Dendritic cell treated with granulocyte-macrophage colony-stimulating factor and Interleukin-4, amounts not matched to agents 40 ng/mL and 50 ng/mL, for 4 days (primary cell): Measurements from ENCODE around the gene ULBP3.

ENCODE experiments used
- H3K27ac Mint-ChIP-seq: one replicate; pipeline ENCODE4 v1.8.0; 2022; ENCODE audit warnings: mild to moderate bottlenecking, mixed read lengths
- H3K27me3 Mint-ChIP-seq: one replicate; pipeline ENCODE4 v1.8.0; 2022; ENCODE audit warnings: mild to moderate bottlenecking, mixed read lengths
- H3K36me3 Mint-ChIP-seq: one replicate; pipeline ENCODE4 v1.8.0; 2022; ENCODE audit warnings: low read depth, mixed read lengths
- H3K4me1 Mint-ChIP-seq: one replicate; pipeline ENCODE4 v1.8.0; 2022; ENCODE audit warnings: low read depth, mixed read lengths
- H3K4me3 Mint-ChIP-seq: one replicate; pipeline ENCODE4 v1.8.0; 2022; ENCODE audit warnings: mild to moderate bottlenecking, moderate library complexity, mixed read lengths
- H3K9me3 Mint-ChIP-seq: one replicate; pipeline ENCODE4 v1.8.0; 2022; ENCODE audit warnings: mixed read lengths
- intact Hi-C: fragments of 100-400 bp; cut with micrococcal nuclease; formaldehyde crosslinking; loops from one replicate; pipeline ENCODE4 v1.15.0; 2022

Gene ULBP3

DNA sequence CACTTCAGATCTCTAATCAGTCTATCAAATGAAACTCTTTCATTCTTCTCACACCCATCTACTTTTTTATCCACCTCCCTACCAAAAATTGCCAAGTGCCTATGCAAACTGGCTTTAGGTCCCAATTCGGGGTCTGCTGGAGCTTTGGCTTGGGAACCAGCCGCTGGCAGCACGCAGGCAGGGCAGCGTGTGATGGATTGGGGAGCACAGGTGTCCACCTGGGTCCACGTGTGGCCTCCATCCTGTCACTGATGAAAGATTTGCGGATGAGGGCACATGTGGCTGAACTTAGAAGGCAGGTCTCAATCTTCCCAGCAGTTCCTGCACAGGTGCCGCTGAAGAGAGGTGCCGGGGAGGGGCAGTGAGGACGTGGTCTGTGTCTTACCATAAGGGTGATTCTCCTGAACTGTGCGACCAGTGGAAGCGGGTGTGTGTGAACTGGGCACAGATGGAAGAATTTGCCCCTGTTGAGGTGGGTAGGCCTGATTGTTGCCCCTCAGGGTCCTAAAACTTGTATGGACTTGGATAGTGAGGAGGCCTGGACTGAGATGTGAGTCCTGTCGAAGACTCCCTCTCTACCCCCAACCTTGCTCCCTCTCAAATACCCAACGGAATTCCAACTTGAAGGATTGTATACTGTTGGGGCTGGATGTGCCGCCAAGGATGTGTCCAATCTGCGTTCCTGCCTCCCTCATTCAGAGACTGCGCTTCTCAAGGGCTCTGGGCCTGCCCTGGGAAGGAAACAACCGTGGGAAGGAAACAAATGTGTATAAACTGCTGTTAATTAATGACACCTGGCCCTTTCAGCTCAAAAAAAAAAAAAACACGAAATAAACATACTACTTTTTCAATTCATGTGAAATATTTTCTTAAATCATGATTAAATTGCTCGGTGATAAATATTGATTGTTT is 25.2 kb downstream of the ULBP3 start:
- Mint-ChIP-seq H3K4me3 (no peak overlapping the region), H3K4me1 (no peaks in the 10 kb centered on the region), H3K27ac (no peak overlapping the region), H3K27me3 (peaks cover 50% of the 10 kb centered on the region), H3K9me3 (no peaks in the 10 kb centered on the region), H3K36me3 (no peaks in the 10 kb centered on the region)
- intact Hi-C loops: no loop called here

DNA sequence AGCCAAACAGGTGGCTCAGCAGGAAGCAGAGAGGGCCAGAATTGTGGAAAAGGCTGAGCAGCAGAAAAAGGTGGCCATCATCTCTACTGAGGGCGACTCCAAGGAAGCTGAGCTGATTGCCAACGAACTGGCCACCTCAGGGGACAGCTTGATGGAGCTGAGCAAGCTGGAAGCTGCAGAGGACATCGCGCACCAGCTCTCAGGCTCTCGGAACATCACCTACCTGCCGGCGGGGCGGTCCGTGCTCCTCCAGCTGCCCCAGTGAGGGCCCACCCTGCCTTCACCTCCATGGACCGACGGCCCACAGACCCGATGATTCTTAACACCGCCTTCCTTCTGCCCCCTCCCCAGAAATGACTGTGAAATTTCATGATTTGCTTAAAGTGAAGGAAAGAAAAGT is 25.8 kb downstream of the ULBP3 start:
- intact Hi-C loops: no loop called here
- peaks cover 57% of the 10 kb centered on the region for H3K27me3 Mint-ChIP-seq
- no peak overlapping the region for H3K4me3 Mint-ChIP-seq
- H3K27ac Mint-ChIP-seq: no peak overlapping the region
- H3K36me3 Mint-ChIP-seq: no peaks in the 10 kb centered on the region
- no peaks in the 10 kb centered on the region for H3K9me3 Mint-ChIP-seq
- peaks cover 5% of the 10 kb centered on the region for H3K4me1 Mint-ChIP-seq

DNA sequence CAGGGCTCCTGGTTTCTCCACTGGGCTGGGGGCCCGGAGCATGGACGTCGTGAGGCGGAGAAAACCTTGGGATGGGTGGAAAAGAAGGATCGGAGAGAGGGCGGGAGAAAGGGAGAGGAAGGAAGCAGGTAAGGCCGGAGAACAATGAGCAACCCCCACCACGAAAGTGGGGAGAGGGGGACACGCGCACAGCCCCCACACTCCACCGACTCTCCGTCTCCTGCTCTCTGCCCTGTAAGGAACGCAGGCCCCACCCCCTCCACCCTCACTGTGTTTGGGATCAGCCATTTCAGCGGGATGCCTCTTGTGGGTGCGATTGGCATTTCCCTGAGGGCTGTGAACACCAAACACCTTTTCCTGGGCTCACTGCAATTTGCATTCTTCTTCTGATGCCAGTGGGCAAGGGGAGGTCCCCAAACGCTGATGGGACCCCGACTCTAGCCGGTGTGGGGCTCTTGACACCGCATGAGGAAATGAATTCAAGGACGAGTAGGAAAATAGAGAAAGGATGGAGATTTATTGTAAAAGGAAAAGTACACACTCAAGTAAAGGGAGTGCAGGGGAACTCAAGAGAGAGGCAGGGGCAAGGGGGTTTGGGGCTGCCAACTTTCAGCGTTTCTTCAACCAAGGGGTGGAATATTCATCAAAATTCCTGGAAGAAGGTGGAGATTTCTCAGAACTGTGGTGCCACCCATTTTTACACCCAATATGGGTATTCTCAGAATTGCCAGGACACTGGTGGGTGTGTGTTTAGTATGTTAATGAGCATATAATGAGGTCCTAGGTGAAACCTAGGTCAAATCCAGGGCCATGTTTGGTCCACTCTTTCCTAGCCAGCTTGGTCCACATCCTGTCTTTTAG is 30.5 kb downstream of the ULBP3 start:
- Mint-ChIP-seq H3K4me1 (peaks cover 15% of the 10 kb centered on the region), H3K4me3 (no peak overlapping the region), H3K36me3 (no peaks in the 10 kb centered on the region), H3K9me3 (no peaks in the 10 kb centered on the region), H3K27ac (no peak overlapping the region), H3K27me3 (peaks cover 85% of the 10 kb centered on the region)
- intact Hi-C loops: no loop called here

DNA sequence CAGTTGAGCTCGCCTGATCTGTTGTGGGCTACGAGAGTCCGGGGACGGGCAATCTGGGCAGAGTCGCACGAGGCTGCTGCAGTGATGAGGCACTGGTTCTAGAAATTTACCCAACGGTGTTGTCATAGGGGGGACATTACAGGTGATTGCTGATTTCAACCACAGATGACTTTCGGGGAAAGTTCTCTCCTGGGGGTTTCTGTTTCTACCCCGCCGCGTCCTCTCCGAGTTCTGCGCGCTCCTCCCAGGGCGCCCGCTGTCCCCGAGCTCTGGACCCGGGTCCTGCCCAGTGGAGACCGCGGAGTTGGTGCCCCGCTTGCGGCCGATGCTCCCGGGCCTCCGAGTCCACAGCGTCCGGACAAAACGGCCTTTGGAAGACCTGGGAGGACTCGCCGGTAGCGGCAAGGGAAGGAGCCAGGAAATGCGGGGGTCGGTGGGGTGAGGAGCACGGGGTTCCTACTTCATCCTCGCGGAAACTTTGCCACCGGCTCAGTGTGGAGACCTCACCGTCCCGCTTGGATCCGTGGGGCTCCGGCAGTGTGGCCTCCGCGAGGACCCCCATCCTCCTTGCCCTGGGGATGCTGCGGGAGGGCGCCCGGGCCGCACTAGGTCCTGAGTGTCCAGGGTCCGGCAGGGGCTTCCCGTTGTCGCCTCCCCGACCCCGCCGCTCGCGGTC is 31.3 kb downstream of the ULBP3 start:
- H3K36me3 Mint-ChIP-seq: no peaks in the 10 kb centered on the region
- intact Hi-C loops: no loop called here
- H3K4me1 Mint-ChIP-seq: peaks cover 23% of the 10 kb centered on the region
- peaks cover 85% of the 10 kb centered on the region for H3K27me3 Mint-ChIP-seq
- H3K4me3 Mint-ChIP-seq: no peak overlapping the region
- no peak overlapping the region for H3K27ac Mint-ChIP-seq
- no peaks in the 10 kb centered on the region for H3K9me3 Mint-ChIP-seq

DNA sequence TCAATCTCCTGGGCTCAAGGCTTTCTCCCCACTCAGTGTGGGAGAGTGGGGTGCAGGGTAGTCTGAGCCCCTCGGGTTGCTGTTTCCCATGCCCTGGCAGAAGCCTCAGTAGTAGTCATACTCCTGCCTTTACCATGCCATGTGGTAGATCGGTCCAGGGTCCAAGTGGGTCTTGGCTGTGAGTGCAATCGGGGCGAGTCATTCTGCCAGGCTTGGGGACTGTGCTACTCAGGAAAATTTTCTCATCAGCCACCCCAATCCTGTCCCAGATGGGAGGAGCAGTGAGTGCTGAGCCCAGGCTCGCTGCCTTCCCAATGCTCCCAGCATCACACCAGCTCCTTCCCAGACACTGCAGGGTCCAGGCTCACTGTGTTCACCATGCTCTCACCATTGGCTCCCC is 32.8 kb downstream of the ULBP3 start:
- Mint-ChIP-seq H3K27me3 (peaks cover 80% of the 10 kb centered on the region), H3K9me3 (no peaks in the 10 kb centered on the region), H3K4me1 (peaks cover 23% of the 10 kb centered on the region), H3K27ac (no peak overlapping the region), H3K36me3 (no peaks in the 10 kb centered on the region), H3K4me3 (no peak overlapping the region)
- intact Hi-C loops: no loop called here

DNA sequence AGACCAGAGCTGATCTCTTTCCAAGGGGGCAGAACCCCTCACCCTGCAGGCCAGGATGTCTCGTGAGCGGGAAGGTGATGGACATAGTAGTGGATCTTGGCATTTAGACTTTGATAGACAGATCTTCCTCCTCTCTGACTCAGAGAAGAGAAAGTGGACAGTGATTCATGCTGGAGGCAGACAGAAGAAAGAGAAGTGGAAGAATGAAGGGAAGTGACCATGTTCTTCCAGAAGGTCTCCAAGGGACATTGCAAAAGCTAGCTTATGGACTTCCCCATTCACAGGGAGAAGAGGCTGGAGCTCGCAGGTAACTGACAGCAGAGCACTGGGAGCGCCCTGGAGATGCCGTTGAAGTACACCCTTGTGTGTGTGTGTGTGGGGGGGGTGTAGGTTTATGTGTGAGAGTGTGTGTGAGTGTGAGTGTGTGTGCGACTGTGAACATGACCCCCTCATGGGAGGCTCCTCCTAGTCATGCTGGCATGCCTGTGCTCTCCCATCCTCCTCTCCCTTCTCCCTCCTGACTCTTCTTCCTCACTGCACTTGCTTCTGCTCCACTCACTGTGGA is 35.6 kb downstream of the ULBP3 start:
- Mint-ChIP-seq H3K9me3 (no peaks in the 10 kb centered on the region), H3K4me3 (no peak overlapping the region), H3K4me1 (peaks cover 19% of the 10 kb centered on the region), H3K27ac (no peak overlapping the region), H3K27me3 (peaks cover 77% of the 10 kb centered on the region), H3K36me3 (no peaks in the 10 kb centered on the region)
- intact Hi-C loops: no loop called here

DNA sequence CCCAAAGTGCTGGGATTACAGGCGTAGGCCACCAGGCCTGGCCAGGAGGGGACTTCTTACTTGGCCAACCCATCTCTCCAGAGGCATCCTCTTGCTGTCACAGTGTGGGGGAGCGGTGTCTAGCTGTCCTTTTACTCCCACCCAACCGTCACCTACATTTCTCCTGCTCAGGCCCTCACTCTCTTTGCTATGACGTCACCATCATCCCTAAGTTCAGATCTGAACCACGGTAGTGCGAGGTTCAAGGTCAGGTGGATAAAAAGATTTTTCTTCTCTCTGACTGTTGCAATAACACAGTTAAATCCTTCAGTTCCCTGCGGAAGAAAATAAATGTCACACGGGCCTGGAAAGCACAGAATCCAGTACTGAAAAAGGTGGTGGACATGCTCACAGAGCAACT is 36.3 kb downstream of the ULBP3 start:
- Mint-ChIP-seq H3K27me3 (peaks cover 75% of the 10 kb centered on the region), H3K36me3 (no peaks in the 10 kb centered on the region), H3K27ac (no peak overlapping the region), H3K4me3 (no peak overlapping the region), H3K4me1 (peaks cover 18% of the 10 kb centered on the region), H3K9me3 (no peaks in the 10 kb centered on the region)
- intact Hi-C loops: no loop called here

GRCh38 chr6:150030611-150031010 is 38.3 kb downstream of the ULBP3 start:
- peaks cover 74% of the 10 kb centered on the region for H3K27me3 Mint-ChIP-seq
- no peak overlapping the region for H3K4me3 Mint-ChIP-seq
- no peaks in the 10 kb centered on the region for H3K9me3 Mint-ChIP-seq
- peaks cover 16% of the 10 kb centered on the region for H3K4me1 Mint-ChIP-seq
- no peak overlapping the region for H3K27ac Mint-ChIP-seq
- intact Hi-C loops: no loop called here
- H3K36me3 Mint-ChIP-seq: no peaks in the 10 kb centered on the region

DNA sequence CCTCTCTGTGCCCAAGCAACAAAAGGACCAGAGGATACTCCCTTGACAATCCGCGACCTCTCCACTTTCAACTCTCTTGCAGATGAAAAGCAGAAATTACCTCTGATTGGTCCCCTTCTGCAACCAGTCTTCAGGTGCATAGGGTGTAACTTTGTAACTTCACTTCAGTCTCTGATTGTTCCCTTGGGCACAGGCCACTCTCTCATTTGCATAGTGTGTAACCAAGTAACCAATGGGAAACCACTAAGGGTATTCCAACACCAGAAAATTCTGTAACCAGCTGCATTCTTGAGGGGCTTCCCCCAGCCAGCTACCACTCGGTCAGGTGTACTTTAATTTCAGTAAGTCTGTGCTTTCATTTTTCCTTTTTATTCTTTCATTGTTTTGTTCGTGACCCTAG is 39.2 kb downstream of the ULBP3 start:
- no peaks in the 10 kb centered on the region for H3K36me3 Mint-ChIP-seq
- peaks cover 76% of the 10 kb centered on the region for H3K27me3 Mint-ChIP-seq
- intact Hi-C loops: no loop called here
- H3K9me3 Mint-ChIP-seq: no peaks in the 10 kb centered on the region
- H3K4me3 Mint-ChIP-seq: no peak overlapping the region
- no peak overlapping the region for H3K27ac Mint-ChIP-seq
- H3K4me1 Mint-ChIP-seq: peaks cover 21% of the 10 kb centered on the region

GRCh38 chr6:150029276-150029675 is 39.6 kb downstream of the ULBP3 start:
- peaks cover 76% of the 10 kb centered on the region for H3K27me3 Mint-ChIP-seq
- no peaks in the 10 kb centered on the region for H3K36me3 Mint-ChIP-seq
- H3K27ac Mint-ChIP-seq: no peak overlapping the region
- intact Hi-C loops: no loop called here
- no peak overlapping the region for H3K4me3 Mint-ChIP-seq
- H3K9me3 Mint-ChIP-seq: no peaks in the 10 kb centered on the region
- peaks cover 21% of the 10 kb centered on the region for H3K4me1 Mint-ChIP-seq

DNA sequence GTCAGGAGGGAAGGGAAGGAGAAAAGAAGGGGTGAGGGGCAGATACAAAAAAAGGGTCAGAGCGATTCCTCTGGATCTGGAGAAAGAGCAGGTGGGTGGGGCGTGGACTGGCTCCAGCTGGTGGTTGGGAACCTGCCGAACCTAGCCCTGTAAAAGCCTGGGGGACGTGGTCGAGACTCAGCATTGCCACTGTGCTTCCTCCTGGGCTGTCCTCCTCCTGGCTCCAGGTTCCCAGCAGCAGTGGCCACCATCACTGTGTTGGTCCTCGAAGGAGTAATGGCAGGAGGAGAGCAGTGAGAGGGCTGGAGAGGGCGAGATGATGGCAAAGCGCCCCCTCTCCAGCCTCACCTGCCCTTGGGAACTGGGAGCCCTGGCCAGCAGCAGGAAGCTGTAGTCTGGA is 40.1 kb downstream of the ULBP3 start:
- intact Hi-C loops: no loop called here
- peaks cover 77% of the 10 kb centered on the region for H3K27me3 Mint-ChIP-seq

GRCh38 chr6:150027806-150028565 is 40.9 kb downstream of the ULBP3 start:
- Mint-ChIP-seq H3K27me3 (peaks cover 73% of the 10 kb centered on the region), H3K9me3 (no peaks in the 10 kb centered on the region), H3K4me1 (peaks cover 13% of the 10 kb centered on the region), H3K27ac (no peak overlapping the region), H3K36me3 (no peaks in the 10 kb centered on the region), H3K4me3 (no peak overlapping the region)
- intact Hi-C loops: no loop called here

More for the DNA sequence above, 40.1 kb downstream of the ULBP3 start:
- Mint-ChIP-seq H3K4me3 (no peak overlapping the region), H3K27ac (no peak overlapping the region), H3K36me3 (no peaks in the 10 kb centered on the region), H3K4me1 (peaks cover 21% of the 10 kb centered on the region), H3K9me3 (no peaks in the 10 kb centered on the region)
